ENCODE data around the gene HSPA14. TPM values are rescaled to one million over a fixed set of nuclear protein-coding genes. Genes with fewer than 3 reads are reported as not detected.

HSPA14 gene
- total RNA-seq, 1 donor from 2014 or later, result 41.8 TPM

GRCh38 chr10:14878266-14879123, 40.4 kb downstream of the HSPA14 start, which contains the start of gene SUV39H2:
Gene SUV39H2 (plus strand): TSS chr10:14878866. CDS start chr10:14878889, 23 bp downstream.
- Histone ChIP-seq H2AFZ (replicated peaks) (peak within 1 kb of the TSS; percentile 88), H3K9me3 (ENCODE audit: low read depth) (no peaks in the 10 kb centered on the region), H3K27me3 (no peaks in the 10 kb centered on the region), H3F3A (ENCODE audit: low read depth) (peaks cover 23% of the 10 kb centered on the region), H3K4me2 (peak within 1 kb of the TSS; percentile 89), H3K4me3 (peak within 1 kb of the TSS; percentile 95), H3K27ac (peak within 1 kb of the TSS; percentile 92), H3K9ac (peak within 1 kb of the TSS; percentile 96), H3K4me1 (peaks cover 20% of the 10 kb centered on the region), H3K79me2 (ENCODE audit: low read depth) (peaks cover 64% of the 10 kb centered on the region), H4K20me1 (ENCODE audit: low read depth) (peaks cover 40% of the 10 kb centered on the region), H3K36me3 (no peaks in the 10 kb centered on the region)
- peak within 1 kb of the TSS; percentile 98 for H3K4me3 Mint-ChIP-seq
- peaks cover 30% of the 10 kb centered on the region for H3K4me1 Mint-ChIP-seq
- peak within 1 kb of the TSS; percentile 89 for H3K27ac Mint-ChIP-seq
- DNase-seq (ENCODE audit: low spot score), result peak; percentile 98
- H3K36me3 Mint-ChIP-seq, result peaks cover 11% of the 10 kb centered on the region
- no peaks in the 10 kb centered on the region for H3K9me3 Mint-ChIP-seq
- no peak for TF ChIP-seq EZH2phosphoT487 (IDR thresholded peaks at IDR 0.05)
- peak; percentile 52 for TF ChIP-seq EZH2 (IDR thresholded peaks at IDR 0.05)
- peaks cover 3% of the 10 kb centered on the region for H3K27me3 Mint-ChIP-seq (ENCODE audit: insufficient read depth, low read depth)

- Mint-ChIP-seq H3K4me3 (peak overlapping the region; percentile 98), H3K9me3 (peaks cover 5% of the 10 kb centered on the region), H3K36me3 (peaks cover 11% of the 10 kb centered on the region), H3K27me3 (ENCODE audit: insufficient read depth, low read depth) (peaks cover 3% of the 10 kb centered on the region), H3K4me1 (peaks cover 30% of the 10 kb centered on the region), H3K27ac (peak overlapping the region; percentile 89)
- peak overlapping the region; percentile 96 for H3K9ac ChIP-seq
- peak overlapping the region; percentile 95 for H3K4me3 ChIP-seq
- peaks cover 72% of the 10 kb centered on the region for H3K79me2 ChIP-seq (ENCODE audit: low read depth)
- H3K4me2 ChIP-seq, result peak overlapping the region; percentile 89
- peaks cover 23% of the 10 kb centered on the region for H3F3A ChIP-seq (ENCODE audit: low read depth)
- H3K27ac ChIP-seq, result peak overlapping the region; percentile 84
- H3K4me1 ChIP-seq, result peaks cover 20% of the 10 kb centered on the region
- DNase-seq (ENCODE audit: low spot score), result peak; percentile 60
- no peaks in the 10 kb centered on the region for H3K9me3 ChIP-seq (ENCODE audit: low read depth)
- H3K36me3 ChIP-seq, result no peaks in the 10 kb centered on the region
- H4K20me1 ChIP-seq (ENCODE audit: low read depth), result peaks cover 48% of the 10 kb centered on the region
- TF ChIP-seq EZH2 (IDR thresholded peaks at IDR 0.05), result no peak
- no peak for TF ChIP-seq CTCF (IDR thresholded peaks at IDR 0.05)
- no peak for TF ChIP-seq EZH2phosphoT487 (IDR thresholded peaks at IDR 0.05)
- H2AFZ ChIP-seq (replicated peaks), result peak overlapping the region; percentile 88
- no peaks in the 10 kb centered on the region for H3K27me3 ChIP-seq
These were observed 41.2 kb downstream of the HSPA14 start for GRCh38 chr10:14879124-14879927.

DNA sequence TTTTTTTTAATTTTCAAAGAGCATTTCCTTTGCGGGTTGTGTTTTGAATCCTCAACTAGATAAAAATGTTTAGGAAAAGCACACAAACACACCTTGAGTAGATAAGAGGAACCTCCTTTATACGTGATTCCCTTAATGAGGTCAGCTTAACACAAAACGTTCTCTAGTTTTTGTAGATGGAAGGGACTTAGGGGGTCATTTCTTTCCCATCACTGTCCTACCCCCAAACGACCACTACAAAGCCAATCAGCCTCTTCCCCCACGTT, 41.8 kb downstream of the HSPA14 start:
- Histone ChIP-seq H3K79me2 (ENCODE audit: low read depth) (peaks cover 78% of the 10 kb centered on the region), H3K36me3 (peaks cover 3% of the 10 kb centered on the region), H3F3A (ENCODE audit: low read depth) (peaks cover 23% of the 10 kb centered on the region), H2AFZ (replicated peaks) (no peak overlapping the region), H3K9me3 (ENCODE audit: low read depth) (no peaks in the 10 kb centered on the region), H3K4me1 (peaks cover 20% of the 10 kb centered on the region), H3K4me2 (peak overlapping the region; percentile 89), H3K4me3 (peak overlapping the region; percentile 95), H3K27ac (no peak overlapping the region), H3K27me3 (no peaks in the 10 kb centered on the region), H4K20me1 (ENCODE audit: low read depth) (peaks cover 52% of the 10 kb centered on the region), H3K9ac (peak overlapping the region; percentile 96)
- H3K4me1 Mint-ChIP-seq, result peaks cover 30% of the 10 kb centered on the region
- H3K27ac Mint-ChIP-seq, result peak overlapping the region; percentile 82
- peaks cover 5% of the 10 kb centered on the region for H3K9me3 Mint-ChIP-seq
- no peak for DNase-seq (ENCODE audit: low spot score)
- H3K36me3 Mint-ChIP-seq, result peaks cover 11% of the 10 kb centered on the region
- TF ChIP-seq EZH2 (IDR thresholded peaks at IDR 0.05) (no peak), EZH2phosphoT487 (IDR thresholded peaks at IDR 0.05) (no peak)
- H3K4me3 Mint-ChIP-seq, result peak overlapping the region; percentile 98
- H3K27me3 Mint-ChIP-seq (ENCODE audit: insufficient read depth, low read depth), result peaks cover 3% of the 10 kb centered on the region

GRCh38 chr10:14880229-14880628, 42.1 kb downstream of the HSPA14 start:
- H3K27me3 Mint-ChIP-seq (ENCODE audit: insufficient read depth, low read depth), result peaks cover 3% of the 10 kb centered on the region
- H3K36me3 Mint-ChIP-seq, result peaks cover 11% of the 10 kb centered on the region
- H3K4me1 ChIP-seq, result peaks cover 23% of the 10 kb centered on the region
- peak overlapping the region; percentile 89 for H3K4me2 ChIP-seq
- H3K79me2 ChIP-seq (ENCODE audit: low read depth), result peaks cover 81% of the 10 kb centered on the region
- no peaks in the 10 kb centered on the region for H3K9me3 ChIP-seq (ENCODE audit: low read depth)
- peaks cover 4% of the 10 kb centered on the region for H3K36me3 ChIP-seq
- H3K27ac Mint-ChIP-seq, result peak overlapping the region; percentile 82
- peak overlapping the region; percentile 96 for H3K9ac ChIP-seq
- peaks cover 30% of the 10 kb centered on the region for H3K4me1 Mint-ChIP-seq
- peaks cover 56% of the 10 kb centered on the region for H4K20me1 ChIP-seq (ENCODE audit: low read depth)
- peaks cover 5% of the 10 kb centered on the region for H3K9me3 Mint-ChIP-seq
- no peak for TF ChIP-seq EZH2phosphoT487 (IDR thresholded peaks at IDR 0.05)
- TF ChIP-seq CTCF (IDR thresholded peaks at IDR 0.05), result no peak
- no peak for DNase-seq (ENCODE audit: low spot score)
- H3K4me3 ChIP-seq, result peak overlapping the region; percentile 95
- H3F3A ChIP-seq (ENCODE audit: low read depth), result peaks cover 23% of the 10 kb centered on the region
- no peak overlapping the region for H2AFZ ChIP-seq (replicated peaks)
- peak overlapping the region; percentile 98 for H3K4me3 Mint-ChIP-seq
- no peaks in the 10 kb centered on the region for H3K27me3 ChIP-seq
- H3K27ac ChIP-seq, result no peak overlapping the region

Data from neural progenitor cell (in vitro differentiated cells).